CD4-positive, CD25-positive, alpha-beta regulatory T cell (primary cell): ENCODE results near the gene PPP1R3G. TPM values are rescaled to one million over a fixed set of nuclear protein-coding genes. Genes with fewer than 3 reads are reported as not detected.

Experiments used
- ATAC-seq, 2 donors: fragments of 150-1000 bp; cut with Tn5 transposase; one replicate each; pipeline ENCODE4 v1.10.0; 2021; ENCODE audit warnings: low read depth in 2 of 2, moderate number of reproducible peaks in 2 of 2, moderate library complexity in 1 of 2
- DNase-seq, 3 donors: peaks; one replicate each; pipeline versions ENCODE4 v3.0.0 to v3.0.0-alpha.2; 2012 to 2022; ENCODE audit warnings: mixed read lengths in 1 of 3
- H3K27ac ChIP-seq: one replicate; pipeline ENCODE4 v1.7.0; 2013; ENCODE audit warnings: mild to moderate bottlenecking, low read length; ENCODE audit not compliant: insufficient read depth, poor library complexity, severe bottlenecking
- H3K27me3 ChIP-seq: one replicate; pipeline ENCODE4 v1.7.0; 2013; ENCODE audit warnings: low read length; ENCODE audit not compliant: control insufficient read depth, insufficient read depth
- H3K36me3 ChIP-seq: one replicate; pipeline ENCODE4 v1.7.0; 2013; ENCODE audit warnings: mild to moderate bottlenecking, low read length, moderate library complexity; ENCODE audit not compliant: control insufficient read depth, insufficient read depth
- H3K4me1 ChIP-seq: 2 replicates; pipeline ENCODE4 v1.7.0; 2013; ENCODE audit warnings: mild to moderate bottlenecking, low read length; ENCODE audit not compliant: insufficient read depth, control insufficient read depth, poor library complexity, severe bottlenecking
- H3K4me3 ChIP-seq: one replicate; pipeline ENCODE4 v1.7.0; 2013; ENCODE audit warnings: low read depth, mild to moderate bottlenecking, low read length, moderate library complexity
- H3K9me3 ChIP-seq, 2 experiments: 1 replicate in 1 of 2; 2 replicates in 1 of 2; pipeline ENCODE4 v1.7.0; 2013; ENCODE audit warnings: low read length in 2 of 2, mild to moderate bottlenecking in 1 of 2, moderate library complexity in 1 of 2; ENCODE audit not compliant: control insufficient read depth in 2 of 2
- H3K27ac Mint-ChIP-seq, 3 donors: one replicate each; pipeline ENCODE4 v1.8.0; 2020 to 2022; ENCODE audit warnings: mild to moderate bottlenecking in 3 of 3, mixed read lengths in 3 of 3, moderate library complexity in 2 of 3
- H3K27me3 Mint-ChIP-seq: one replicate; pipeline ENCODE4 v1.8.0; 2022; ENCODE audit warnings: mild to moderate bottlenecking, mixed read lengths
- H3K36me3 Mint-ChIP-seq: one replicate; pipeline ENCODE4 v1.8.0; 2020; ENCODE audit warnings: mixed read lengths
- H3K4me1 Mint-ChIP-seq, 4 donors: one replicate each; pipeline ENCODE4 v1.8.0; 2020 to 2022; ENCODE audit warnings: mixed read lengths in 4 of 4, mild to moderate bottlenecking in 1 of 4
- H3K4me3 Mint-ChIP-seq, 4 donors: one replicate each; pipeline ENCODE4 v1.8.0; 2020 to 2022; ENCODE audit warnings: mild to moderate bottlenecking in 4 of 4, mixed read lengths in 4 of 4, moderate library complexity in 3 of 4
- H3K9me3 Mint-ChIP-seq, 7 donors: one replicate each; pipeline ENCODE4 v1.8.0; 2020 to 2022; ENCODE audit warnings: mixed read lengths in 7 of 7, mild to moderate bottlenecking in 3 of 7, moderate library complexity in 2 of 7
- polyA plus RNA-seq, 4 donors: library from polyadenylated mRNA; unstranded; fragments of 300-500 nt; fragmentation: Illumina TruSeq; gene quantifications; one replicate each; pipeline ENCODE4 v1.2.3, GENCODE V29; 2021
- total RNA-seq: library from RNA; stranded (reverse); gene quantifications from one replicate; pipeline ENCODE4 v1.2.3, GENCODE V29; 2022

The PPP1R3G gene
- total and polyA plus RNA-seq, 5 donors from 2014 or later = 0.10 TPM; not detected in 4

- no peaks in the 10 kb centered on the region for H3K36me3 ChIP-seq
- no peak overlapping the region for H3K4me3 Mint-ChIP-seq
- H3K27me3 Mint-ChIP-seq = peaks cover 22% of the 10 kb centered on the region
- H3K4me1 ChIP-seq = no peaks in the 10 kb centered on the region
- H3K27me3 ChIP-seq = peaks cover 10% of the 10 kb centered on the region
- no peak for DNase-seq
- H3K4me3 ChIP-seq = no peak overlapping the region
- no peak for ATAC-seq
- H3K27ac ChIP-seq = no peak overlapping the region
- no peaks in the 10 kb centered on the region for H3K9me3 ChIP-seq
- no peaks in the 10 kb centered on the region for H3K36me3 Mint-ChIP-seq
- no peak overlapping the region for H3K27ac Mint-ChIP-seq
- H3K9me3 Mint-ChIP-seq = peaks cover 0 to 1% (median 0%) of the 10 kb centered on the region in 7 donors
- H3K4me1 Mint-ChIP-seq = peaks cover 0 to 5% (median 1%) of the 10 kb centered on the region in 4 donors
Observed at GRCh38 chr6:5095236-5095635, 10.1 kb downstream of the PPP1R3G start.

GRCh38 chr6:5096482-5096881 is 11.3 kb downstream of the PPP1R3G start:
- Histone ChIP-seq H3K4me1 (no peaks in the 10 kb centered on the region), H3K9me3 (no peaks in the 10 kb centered on the region), H3K27ac (no peak overlapping the region), H3K27me3 (peaks cover 2% of the 10 kb centered on the region), H3K36me3 (no peaks in the 10 kb centered on the region), H3K4me3 (no peak overlapping the region)
- H3K27ac Mint-ChIP-seq = no peak overlapping the region
- no peak overlapping the region for H3K4me3 Mint-ChIP-seq
- peaks cover 0 to 1% (median 0%) of the 10 kb centered on the region in 7 donors for H3K9me3 Mint-ChIP-seq
- no peaks in the 10 kb centered on the region for H3K36me3 Mint-ChIP-seq
- H3K4me1 Mint-ChIP-seq = peaks cover 0 to 3% (median under 1%) of the 10 kb centered on the region in 4 donors
- ATAC-seq (no peak), DNase-seq (no peak)
- peaks cover 15% of the 10 kb centered on the region for H3K27me3 Mint-ChIP-seq

GRCh38 chr6:5098501-5099270 is 13.5 kb downstream of the PPP1R3G start:
- ATAC-seq (no peak), DNase-seq (no peak)
- no peak overlapping the region for H3K27ac ChIP-seq
- no peaks in the 10 kb centered on the region for H3K4me1 ChIP-seq
- H3K27me3 Mint-ChIP-seq = no peaks in the 10 kb centered on the region
- H3K4me1 Mint-ChIP-seq = no peaks in the 10 kb centered on the region
- H3K4me3 Mint-ChIP-seq = no peak overlapping the region
- no peaks in the 10 kb centered on the region for H3K27me3 ChIP-seq
- peaks cover 0 to 1% (median 0%) of the 10 kb centered on the region in 7 donors for H3K9me3 Mint-ChIP-seq
- H3K27ac Mint-ChIP-seq = no peak overlapping the region
- no peaks in the 10 kb centered on the region for H3K9me3 ChIP-seq
- H3K4me3 ChIP-seq = no peak overlapping the region
- H3K36me3 Mint-ChIP-seq = no peaks in the 10 kb centered on the region
- no peaks in the 10 kb centered on the region for H3K36me3 ChIP-seq

GRCh38 chr6:5099537-5099936 is 14.4 kb downstream of the PPP1R3G start:
- no peak overlapping the region for H3K4me3 ChIP-seq
- H3K4me1 ChIP-seq = no peaks in the 10 kb centered on the region
- DNase-seq (no peak), ATAC-seq (no peak)
- peaks cover 0 to 1% (median 0%) of the 10 kb centered on the region in 7 donors for H3K9me3 Mint-ChIP-seq
- no peaks in the 10 kb centered on the region for H3K36me3 ChIP-seq
- H3K36me3 Mint-ChIP-seq = no peaks in the 10 kb centered on the region
- H3K27me3 Mint-ChIP-seq = no peaks in the 10 kb centered on the region
- H3K27me3 ChIP-seq = no peaks in the 10 kb centered on the region
- H3K9me3 ChIP-seq = no peaks in the 10 kb centered on the region
- no peak overlapping the region for H3K27ac ChIP-seq
- no peaks in the 10 kb centered on the region for H3K4me1 Mint-ChIP-seq
- no peak overlapping the region for H3K27ac Mint-ChIP-seq
- H3K4me3 Mint-ChIP-seq = no peak overlapping the region

- Mint-ChIP-seq H3K27ac (no peak overlapping the region), H3K36me3 (peaks cover under 1% of the 10 kb centered on the region)
- H3K9me3 ChIP-seq = no peaks in the 10 kb centered on the region
Observed at GRCh38 chr6:5100806-5101205, 15.7 kb downstream of the PPP1R3G start.

GRCh38 chr6:5102267-5102970 is 17.3 kb downstream of the PPP1R3G start:
- ATAC-seq (no peak), DNase-seq (peak in 1 of 3 donors; percentile 50)
- no peaks in the 10 kb centered on the region for H3K36me3 ChIP-seq
- no peak overlapping the region for H3K4me3 ChIP-seq
- no peak overlapping the region for H3K4me3 Mint-ChIP-seq
- H3K4me1 ChIP-seq = no peaks in the 10 kb centered on the region
- peaks cover 4% of the 10 kb centered on the region for H3K36me3 Mint-ChIP-seq
- H3K4me1 Mint-ChIP-seq = no peaks in the 10 kb centered on the region
- H3K27me3 ChIP-seq = no peaks in the 10 kb centered on the region
- H3K9me3 ChIP-seq = no peaks in the 10 kb centered on the region
- no peak overlapping the region for H3K27ac Mint-ChIP-seq
- H3K9me3 Mint-ChIP-seq = peaks cover 0 to 1% (median 0%) of the 10 kb centered on the region in 7 donors
- H3K27me3 Mint-ChIP-seq = no peaks in the 10 kb centered on the region
- no peak overlapping the region for H3K27ac ChIP-seq

More at GRCh38 chr6:5100806-5101205, 15.7 kb downstream of the PPP1R3G start:
- H3K36me3 ChIP-seq = no peaks in the 10 kb centered on the region
- no peaks in the 10 kb centered on the region for H3K4me1 ChIP-seq
- Mint-ChIP-seq H3K27me3 (no peaks in the 10 kb centered on the region), H3K4me1 (no peaks in the 10 kb centered on the region), H3K9me3 (peaks cover 0 to under 1% (median 0%) of the 10 kb centered on the region in 7 donors), H3K4me3 (no peak overlapping the region)
- ATAC-seq (no peak), DNase-seq (no peak)
- H3K4me3 ChIP-seq = no peak overlapping the region
- H3K27ac ChIP-seq = no peak overlapping the region
- H3K27me3 ChIP-seq = no peaks in the 10 kb centered on the region

- Histone ChIP-seq H3K9me3 (no peaks in the 10 kb centered on the region), H3K4me1 (no peaks in the 10 kb centered on the region), H3K27me3 (no peaks in the 10 kb centered on the region), H3K36me3 (no peaks in the 10 kb centered on the region), H3K4me3 (no peak overlapping the region), H3K27ac (no peak overlapping the region)
- H3K27me3 Mint-ChIP-seq = no peaks in the 10 kb centered on the region
- ATAC-seq (no peak), DNase-seq (no peak)
- no peak overlapping the region for H3K4me3 Mint-ChIP-seq
- H3K36me3 Mint-ChIP-seq = peaks cover 4% of the 10 kb centered on the region
- no peak overlapping the region for H3K27ac Mint-ChIP-seq
- peaks cover 0 to 1% (median 0%) of the 10 kb centered on the region in 7 donors for H3K9me3 Mint-ChIP-seq
- no peaks in the 10 kb centered on the region for H3K4me1 Mint-ChIP-seq
Observed at GRCh38 chr6:5103250-5103649, 18.1 kb downstream of the PPP1R3G start.
